ENCODE measurements around the gene REV3L. TPM values are rescaled to one million over a fixed set of nuclear protein-coding genes. Genes with fewer than 3 reads are reported as not detected.

Gene REV3L
- total and polyA plus RNA-seq, 2 of the 13 experiments (the other 11 are each of a cell fraction or from before 2014, with no cell fraction given), result 12.8 to 31.3 TPM

DNA sequence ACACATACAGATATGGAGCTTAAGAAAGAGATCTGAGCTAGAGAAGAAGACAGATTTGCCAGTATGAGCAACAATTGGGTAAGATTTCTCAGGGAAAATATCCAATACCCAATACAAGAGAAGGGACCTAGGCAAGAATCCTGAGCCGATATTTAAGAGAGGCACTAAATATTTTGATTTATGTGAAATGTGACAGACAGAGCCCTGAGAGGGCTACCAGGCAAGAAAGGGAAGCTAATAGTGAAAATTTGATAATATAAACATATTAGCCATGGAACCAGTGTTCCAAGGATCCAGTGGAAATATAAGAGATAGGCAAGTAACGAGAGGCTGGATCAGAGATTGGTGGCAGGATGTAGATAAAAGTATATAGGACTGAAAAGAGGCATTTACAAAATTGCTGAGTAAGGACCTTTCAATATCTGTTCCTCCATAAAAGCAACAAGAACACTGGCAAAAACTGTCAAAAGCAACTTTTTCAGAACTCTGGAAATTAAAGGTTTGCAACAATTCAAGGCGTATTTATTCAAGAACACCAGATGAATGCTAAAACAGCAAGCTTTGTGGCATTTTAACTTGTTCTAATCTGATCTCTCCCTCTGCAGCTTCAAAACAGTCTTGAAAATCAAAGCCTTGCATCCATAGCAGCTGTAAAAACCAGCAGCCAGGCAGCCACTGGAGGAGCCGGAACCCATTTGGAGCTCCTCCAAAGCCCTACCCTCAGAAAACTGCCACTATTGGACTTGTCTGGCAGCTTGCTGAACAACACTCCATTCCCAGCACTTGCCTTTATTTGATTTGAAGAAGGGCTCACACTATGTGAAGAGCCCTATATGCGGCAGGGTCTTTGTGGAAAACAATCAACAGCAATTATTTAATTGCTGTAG, 58.8 kb downstream of the REV3L start:
- Histone ChIP-seq H3K4me2 (ENCODE audit: low read depth, low read length) (no peak overlapping the region), H4K20me1 (ENCODE audit: insufficient read depth, low read length) (no peaks in the 10 kb centered on the region), H3K9me3 (ENCODE audit: low read length) (no peaks in the 10 kb centered on the region), H3K79me2 (ENCODE audit: insufficient read depth, low read length) (peaks cover 85% of the 10 kb centered on the region), H3K27me3 (ENCODE audit: control insufficient read depth in 1 of 2, insufficient read depth in 2 of 2, low read length in 2 of 2) (no peaks in the 10 kb centered on the region), H3K36me3 (replicated peaks in 1 of 2; ENCODE audit: control insufficient read depth in 1 of 2, insufficient read depth in 2 of 2, low read length in 2 of 2) (0 out of 5 replicates have a peak, but pooled peaks cover 0 to 1% of the 10 kb centered on the region in 2 experiments), H3K27ac (ENCODE audit: extremely low read length, insufficient read depth, low read length) (peak overlapping the region; percentile 11), H3K4me3 (replicated peaks in 1 of 3; ENCODE audit: insufficient read depth in 1 of 3, low read depth in 2 of 3, low read length in 3 of 3) (no peak overlapping the region), H2AFZ (ENCODE audit: low read length) (no peak overlapping the region), H3K4me1 (ENCODE audit: insufficient read depth, low read length) (peaks cover 46% of the 10 kb centered on the region), H3K9ac (ENCODE audit: insufficient read depth, low read depth, low read length) (no peak overlapping the region)
- intact Hi-C loops (cut with micrococcal nuclease; ENCODE audit: unreplicated experiment) (loop anchor here (5.0 kb wide), 1 partner anchor 38 kb away; no protein-coding TSS in a partner anchor), in situ Hi-C loops (cut with HindIII; ENCODE audit: extremely low pct_ligation_motif_present, low pct_unique_long_range_greater_than_20kb) (no loop called here)
- BruUV-seq (replicated peaks), result no TSS peak
- DNase-seq (ENCODE audit: low spot score), result no peak
- TF ChIP-seq, protein P1, sequence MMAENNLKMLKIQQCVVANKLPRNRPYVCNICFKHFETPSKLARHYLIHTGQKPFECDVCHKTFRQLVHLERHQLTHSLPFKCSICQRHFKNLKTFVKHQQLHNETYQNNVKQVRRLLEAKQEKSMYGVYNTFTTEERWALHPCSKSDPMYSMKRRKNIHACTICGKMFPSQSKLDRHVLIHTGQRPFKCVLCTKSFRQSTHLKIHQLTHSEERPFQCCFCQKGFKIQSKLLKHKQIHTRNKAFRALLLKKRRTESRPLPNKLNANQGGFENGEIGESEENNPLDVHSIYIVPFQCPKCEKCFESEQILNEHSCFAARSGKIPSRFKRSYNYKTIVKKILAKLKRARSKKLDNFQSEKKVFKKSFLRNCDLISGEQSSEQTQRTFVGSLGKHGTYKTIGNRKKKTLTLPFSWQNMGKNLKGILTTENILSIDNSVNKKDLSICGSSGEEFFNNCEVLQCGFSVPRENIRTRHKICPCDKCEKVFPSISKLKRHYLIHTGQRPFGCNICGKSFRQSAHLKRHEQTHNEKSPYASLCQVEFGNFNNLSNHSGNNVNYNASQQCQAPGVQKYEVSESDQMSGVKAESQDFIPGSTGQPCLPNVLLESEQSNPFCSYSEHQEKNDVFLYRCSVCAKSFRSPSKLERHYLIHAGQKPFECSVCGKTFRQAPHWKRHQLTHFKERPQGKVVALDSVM (CRISPR knock-in tag; IDR thresholded peaks at IDR 0.05), result no peak
- TF ChIP-seq, protein P2, sequence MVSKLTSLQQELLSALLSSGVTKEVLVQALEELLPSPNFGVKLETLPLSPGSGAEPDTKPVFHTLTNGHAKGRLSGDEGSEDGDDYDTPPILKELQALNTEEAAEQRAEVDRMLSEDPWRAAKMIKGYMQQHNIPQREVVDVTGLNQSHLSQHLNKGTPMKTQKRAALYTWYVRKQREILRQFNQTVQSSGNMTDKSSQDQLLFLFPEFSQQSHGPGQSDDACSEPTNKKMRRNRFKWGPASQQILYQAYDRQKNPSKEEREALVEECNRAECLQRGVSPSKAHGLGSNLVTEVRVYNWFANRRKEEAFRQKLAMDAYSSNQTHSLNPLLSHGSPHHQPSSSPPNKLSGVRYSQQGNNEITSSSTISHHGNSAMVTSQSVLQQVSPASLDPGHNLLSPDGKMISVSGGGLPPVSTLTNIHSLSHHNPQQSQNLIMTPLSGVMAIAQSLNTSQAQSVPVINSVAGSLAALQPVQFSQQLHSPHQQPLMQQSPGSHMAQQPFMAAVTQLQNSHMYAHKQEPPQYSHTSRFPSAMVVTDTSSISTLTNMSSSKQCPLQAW (CRISPR knock-in tag; IDR thresholded peaks at IDR 0.05), result no peak
- TF ChIP-seq ATF1 (CRISPR knock-in tag; IDR thresholded peaks at IDR 0.05) (0 out of 2 replicates have a peak, but pooled peaks have one; percentile 34), ZNF556 (CRISPR knock-in tag; IDR thresholded peaks at IDR 0.05; ENCODE audit: borderline replicate concordance) (no peak), MAFK (conservative IDR thresholded peaks at IDR 0.05 in 1 of 2, IDR thresholded peaks at IDR 0.05 in 1 of 2; ENCODE audit: low read length in 2 of 2) (peak; percentile 97 to 99), ZNF878 (CRISPR knock-in tag; IDR thresholded peaks at IDR 0.05) (0 out of 2 replicates have a peak, but pooled peaks have one; percentile 33), MAFF (IDR thresholded peaks at IDR 0.05; ENCODE audit: low read depth, low read length) (peak; percentile 98)
- TF ChIP-seq, protein P3, sequence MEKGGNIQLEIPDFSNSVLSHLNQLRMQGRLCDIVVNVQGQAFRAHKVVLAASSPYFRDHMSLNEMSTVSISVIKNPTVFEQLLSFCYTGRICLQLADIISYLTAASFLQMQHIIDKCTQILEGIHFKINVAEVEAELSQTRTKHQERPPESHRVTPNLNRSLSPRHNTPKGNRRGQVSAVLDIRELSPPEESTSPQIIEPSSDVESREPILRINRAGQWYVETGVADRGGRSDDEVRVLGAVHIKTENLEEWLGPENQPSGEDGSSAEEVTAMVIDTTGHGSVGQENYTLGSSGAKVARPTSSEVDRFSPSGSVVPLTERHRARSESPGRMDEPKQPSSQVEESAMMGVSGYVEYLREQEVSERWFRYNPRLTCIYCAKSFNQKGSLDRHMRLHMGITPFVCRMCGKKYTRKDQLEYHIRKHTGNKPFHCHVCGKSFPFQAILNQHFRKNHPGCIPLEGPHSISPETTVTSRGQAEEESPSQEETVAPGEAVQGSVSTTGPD (CRISPR knock-in tag; IDR thresholded peaks at IDR 0.05), result no peak
- TF ChIP-seq, protein P4, sequence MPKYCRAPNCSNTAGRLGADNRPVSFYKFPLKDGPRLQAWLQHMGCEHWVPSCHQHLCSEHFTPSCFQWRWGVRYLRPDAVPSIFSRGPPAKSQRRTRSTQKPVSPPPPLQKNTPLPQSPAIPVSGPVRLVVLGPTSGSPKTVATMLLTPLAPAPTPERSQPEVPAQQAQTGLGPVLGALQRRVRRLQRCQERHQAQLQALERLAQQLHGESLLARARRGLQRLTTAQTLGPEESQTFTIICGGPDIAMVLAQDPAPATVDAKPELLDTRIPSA (CRISPR knock-in tag; IDR thresholded peaks at IDR 0.05; ENCODE audit: borderline replicate concordance), result no peak
- 97% methylated on average over 5 of the region's 5 CpGs for WGBS (ENCODE audit: low lambda C conversion rate)
- FAIRE-seq, result no peak
- POLR2A ChIA-PET, result interaction anchor here (0.5 to 1.4 kb wide), 2 partner anchors 59 to 60 kb away, joined by 3 to 5 read pairs; partner anchors contain the start of gene REV3L
- peak; percentile 47 for ATAC-seq
- CTCF ChIA-PET (ENCODE audit: low intra/inter-chr PET ratio, low total read pairs), result no interaction called here

Measured in HepG2 (cell line).